ENCODE results near the gene SERINC4.
"Not testable (repeated sequence)": the region's sequence is repeated elsewhere in the genome, so short reads cannot be mapped to it uniquely, and the experiment has no call there.

- TF ChIP-seq EP300 (IDR thresholded peaks at IDR 0.05; ENCODE audit: low read length); NFRKB (IDR thresholded peaks at IDR 0.05; ENCODE audit: low read depth); REST (IDR thresholded peaks at IDR 0.05; ENCODE audit: borderline replicate concordance); REST (CRISPR knock-in tag; IDR thresholded peaks at IDR 0.05; ENCODE audit: low read depth); TAF1 (IDR thresholded peaks at IDR 0.05; ENCODE audit: control insufficient read depth, extremely low read depth, insufficient read depth, low read length, severe bottlenecking); CTCF (IDR thresholded peaks at IDR 0.05 in 2 of 3, conservative IDR thresholded peaks at IDR 0.05 in 1 of 3; ENCODE audit: insufficient read depth in 2 of 3, low read depth in 1 of 3, low read length in 3 of 3); ETV6 (IDR thresholded peaks at IDR 0.05; ENCODE audit: borderline replicate concordance in 1 of 2, low read depth in 2 of 2, low read length in 1 of 2); ETV6 (CRISPR knock-in tag; IDR thresholded peaks at IDR 0.05; ENCODE audit: borderline replicate concordance): not testable (repeated sequence)
These were observed 32.5 kb upstream of the SERINC4 start for GRCh38 chr15:43832485-43832884.
